Measurements from ENCODE around the gene ATRN. TPM values are rescaled to one million over a fixed set of nuclear protein-coding genes. Genes with fewer than 3 reads are reported as not detected.
A peak's percentile ranks its signal among the peaks of the same experiment; 100 is the strongest.

Gene ATRN
- total and polyA plus RNA-seq, 2 experiments from 2014 or later, result 2.2 to 18.3 TPM

DNA sequence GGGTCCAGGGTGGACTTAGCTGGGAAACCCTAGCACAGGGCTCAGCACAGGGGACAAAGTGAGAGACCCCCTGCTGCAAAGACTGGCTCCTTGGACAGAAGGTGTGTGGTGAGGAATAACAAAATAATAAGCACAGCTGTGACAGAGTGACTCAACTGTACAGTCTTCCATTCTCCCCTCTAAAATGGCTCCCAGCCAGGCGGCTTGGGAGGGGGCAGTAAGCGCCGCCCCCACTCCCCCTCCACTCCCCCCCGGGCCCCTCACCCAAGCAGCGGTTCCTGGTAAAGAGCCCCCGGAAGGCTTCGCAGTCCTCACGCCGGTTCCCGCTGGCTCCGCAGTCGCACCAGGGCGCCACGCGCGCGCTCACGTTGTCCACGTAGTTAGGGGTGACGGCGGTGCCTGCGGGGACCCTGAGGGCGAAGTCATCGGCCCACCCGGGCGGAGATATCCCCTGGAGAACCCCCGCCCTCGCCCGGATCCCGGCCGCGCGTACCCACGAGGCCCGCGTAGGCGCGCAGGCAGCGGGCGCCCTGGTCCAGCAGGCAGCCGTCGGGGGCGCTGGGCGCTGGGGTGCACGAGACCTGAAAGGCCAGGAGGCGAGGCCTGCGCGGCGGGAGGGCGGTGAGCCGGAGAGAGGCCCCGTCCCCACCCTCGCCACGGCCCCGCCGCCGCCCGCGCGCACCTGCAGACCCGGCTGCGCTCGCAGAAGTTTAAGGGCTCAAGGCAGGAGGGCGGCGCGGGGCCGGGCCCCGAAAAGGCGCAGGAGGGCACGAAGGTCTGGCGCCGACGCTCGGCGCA lies 189.6 kb downstream of the ATRN start:
- peaks cover 44% of the 10 kb centered on the region for H3K27me3 Mint-ChIP-seq (ENCODE audit: insufficient read depth, low read depth, poor library complexity)
- H3K4me2 ChIP-seq, result peak overlapping the region; percentile 79
- H3F3A ChIP-seq (replicated peaks; ENCODE audit: low read depth), result no peaks in the 10 kb centered on the region
- no peaks in the 10 kb centered on the region for H3K4me1 ChIP-seq (ENCODE audit: insufficient read depth)
- peaks cover 57% of the 10 kb centered on the region for H3K27me3 ChIP-seq (ENCODE audit: insufficient read depth)
- H4K20me1 ChIP-seq (replicated peaks; ENCODE audit: insufficient read depth), result no peaks in the 10 kb centered on the region
- H3K27ac Mint-ChIP-seq, result no peak overlapping the region
- H3K4me1 Mint-ChIP-seq, result peaks cover 9% of the 10 kb centered on the region; the same call in 2 of the 3 replicates
- peak; percentile 15 for ATAC-seq
- peak; percentile 33 for DNase-seq (ENCODE audit: low spot score)
- TF ChIP-seq, protein P1, sequence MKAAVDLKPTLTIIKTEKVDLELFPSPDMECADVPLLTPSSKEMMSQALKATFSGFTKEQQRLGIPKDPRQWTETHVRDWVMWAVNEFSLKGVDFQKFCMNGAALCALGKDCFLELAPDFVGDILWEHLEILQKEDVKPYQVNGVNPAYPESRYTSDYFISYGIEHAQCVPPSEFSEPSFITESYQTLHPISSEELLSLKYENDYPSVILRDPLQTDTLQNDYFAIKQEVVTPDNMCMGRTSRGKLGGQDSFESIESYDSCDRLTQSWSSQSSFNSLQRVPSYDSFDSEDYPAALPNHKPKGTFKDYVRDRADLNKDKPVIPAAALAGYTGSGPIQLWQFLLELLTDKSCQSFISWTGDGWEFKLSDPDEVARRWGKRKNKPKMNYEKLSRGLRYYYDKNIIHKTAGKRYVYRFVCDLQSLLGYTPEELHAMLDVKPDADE (IDR thresholded peaks at IDR 0.05), result no peak
- no peak for TF ChIP-seq CREB1 (CRISPR knock-in tag; IDR thresholded peaks at IDR 0.05; ENCODE audit: low read depth)
- no peak for TF ChIP-seq NANOG (IDR thresholded peaks at IDR 0.05; ENCODE audit: borderline replicate concordance)
- TF ChIP-seq EZH2 (IDR thresholded peaks at IDR 0.05; ENCODE audit: low read depth, unreplicated experiment), result peak; percentile 13
- no peak overlapping the region for H3K27ac ChIP-seq (ENCODE audit: low read depth)
- peaks cover 2% of the 10 kb centered on the region; the same call in 2 of the 3 replicates for H3K9me3 Mint-ChIP-seq
- H3K4me3 ChIP-seq, result peak overlapping the region; percentile 51
- no peaks in the 10 kb centered on the region for H3K36me3 Mint-ChIP-seq (ENCODE audit: low read depth)
- no peaks in the 10 kb centered on the region for H3K36me3 ChIP-seq (ENCODE audit: insufficient read depth)
- H3K79me2 ChIP-seq (replicated peaks; ENCODE audit: insufficient read depth), result no peaks in the 10 kb centered on the region
- H2AFZ ChIP-seq, result peak overlapping the region; percentile 95; the same call in 1 of the 2 replicates
- peak overlapping the region; percentile 52; the same call in 2 of the 3 replicates for H3K4me3 Mint-ChIP-seq
- no peaks in the 10 kb centered on the region for H3K9me2 ChIP-seq (ENCODE audit: insufficient read depth)

GRCh38 chr20:3661060-3661813 lies 190.4 kb downstream of the ATRN start:
- Mint-ChIP-seq H3K27me3 (ENCODE audit: insufficient read depth, low read depth, poor library complexity) (peaks cover 44% of the 10 kb centered on the region), H3K4me1 (peaks cover 9% of the 10 kb centered on the region; the same call in 2 of the 3 replicates), H3K36me3 (ENCODE audit: low read depth) (no peaks in the 10 kb centered on the region), H3K9me3 (peaks cover 2% of the 10 kb centered on the region; the same call in 2 of the 3 replicates), H3K27ac (no peak overlapping the region), H3K4me3 (peak overlapping the region; percentile 56)
- DNase-seq (ENCODE audit: low spot score) (peak; percentile 62), ATAC-seq (peak; percentile 46)
- H3K4me2 ChIP-seq, result peak overlapping the region; percentile 79
- no peak for TF ChIP-seq REST (IDR thresholded peaks at IDR 0.05; ENCODE audit: unreplicated experiment)
- TF ChIP-seq EZH2 (IDR thresholded peaks at IDR 0.05; ENCODE audit: low read depth, unreplicated experiment), result peak; percentile 39
- no peaks in the 10 kb centered on the region for H4K20me1 ChIP-seq (replicated peaks; ENCODE audit: insufficient read depth)
- H3K4me1 ChIP-seq (ENCODE audit: insufficient read depth), result no peaks in the 10 kb centered on the region
- peak overlapping the region; percentile 95 for H2AFZ ChIP-seq
- H3K27ac ChIP-seq (ENCODE audit: low read depth), result no peak overlapping the region
- peaks cover 57% of the 10 kb centered on the region for H3K27me3 ChIP-seq (ENCODE audit: insufficient read depth)
- H3K36me3 ChIP-seq (ENCODE audit: insufficient read depth), result no peaks in the 10 kb centered on the region
- H3K9me2 ChIP-seq (ENCODE audit: insufficient read depth), result no peaks in the 10 kb centered on the region
- no peaks in the 10 kb centered on the region for H3K79me2 ChIP-seq (replicated peaks; ENCODE audit: insufficient read depth)
- peak overlapping the region; percentile 51 for H3K4me3 ChIP-seq
- H3F3A ChIP-seq (replicated peaks; ENCODE audit: low read depth), result no peaks in the 10 kb centered on the region
